ENCODE results near the gene VDR.

DNA sequence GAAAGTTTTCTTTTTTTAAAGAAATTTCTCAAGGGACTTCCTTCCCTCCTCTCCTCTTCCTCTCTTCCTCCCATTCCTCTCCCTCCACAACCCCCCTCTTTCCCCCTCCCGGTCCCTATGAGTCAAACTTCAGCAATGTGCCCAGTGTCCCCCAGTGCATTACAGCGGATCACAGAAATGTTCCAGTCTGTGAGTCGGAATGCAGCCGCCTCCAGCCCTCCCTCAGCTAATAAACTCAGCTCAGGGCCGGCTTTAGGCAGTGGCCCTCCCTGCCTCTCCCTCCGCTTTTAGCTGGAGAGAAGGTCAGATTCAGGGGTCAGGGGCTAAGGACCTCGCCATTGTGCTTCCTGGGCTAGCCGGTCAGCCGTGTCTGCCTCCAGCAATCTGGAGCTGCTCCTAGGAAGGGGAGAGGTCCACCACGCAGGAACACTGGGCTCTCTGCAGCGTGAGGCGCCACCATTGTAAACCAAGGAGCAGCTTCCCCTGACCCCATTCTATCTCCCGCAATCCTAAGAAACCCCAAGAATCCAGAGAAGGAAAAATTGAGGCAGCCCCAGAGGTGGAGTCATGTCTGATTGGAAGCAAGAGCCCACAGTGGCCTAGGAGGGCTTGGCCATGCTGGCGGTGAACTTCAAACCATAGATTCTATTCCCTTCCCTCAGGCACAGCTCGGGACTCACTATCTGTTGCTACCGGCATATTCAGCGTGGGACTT is 84.0 kb downstream of the VDR start:
- peak; percentile 56 to 98 for TF ChIP-seq POLR2A (IDR thresholded peaks at IDR 0.05)
- TF ChIP-seq, protein P1, sequence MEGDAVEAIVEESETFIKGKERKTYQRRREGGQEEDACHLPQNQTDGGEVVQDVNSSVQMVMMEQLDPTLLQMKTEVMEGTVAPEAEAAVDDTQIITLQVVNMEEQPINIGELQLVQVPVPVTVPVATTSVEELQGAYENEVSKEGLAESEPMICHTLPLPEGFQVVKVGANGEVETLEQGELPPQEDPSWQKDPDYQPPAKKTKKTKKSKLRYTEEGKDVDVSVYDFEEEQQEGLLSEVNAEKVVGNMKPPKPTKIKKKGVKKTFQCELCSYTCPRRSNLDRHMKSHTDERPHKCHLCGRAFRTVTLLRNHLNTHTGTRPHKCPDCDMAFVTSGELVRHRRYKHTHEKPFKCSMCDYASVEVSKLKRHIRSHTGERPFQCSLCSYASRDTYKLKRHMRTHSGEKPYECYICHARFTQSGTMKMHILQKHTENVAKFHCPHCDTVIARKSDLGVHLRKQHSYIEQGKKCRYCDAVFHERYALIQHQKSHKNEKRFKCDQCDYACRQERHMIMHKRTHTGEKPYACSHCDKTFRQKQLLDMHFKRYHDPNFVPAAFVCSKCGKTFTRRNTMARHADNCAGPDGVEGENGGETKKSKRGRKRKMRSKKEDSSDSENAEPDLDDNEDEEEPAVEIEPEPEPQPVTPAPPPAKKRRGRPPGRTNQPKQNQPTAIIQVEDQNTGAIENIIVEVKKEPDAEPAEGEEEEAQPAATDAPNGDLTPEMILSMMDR (IDR thresholded peaks at IDR 0.05) = no peak

Data from adrenal gland (tissue), 5 donors.